ENCODE results near the gene SMIM13.

GRCh38 chr6:11161031-11161956 lies 67.7 kb downstream of the SMIM13 start:
- no peak for TF ChIP-seq CTCF (IDR thresholded peaks at IDR 0.05; ENCODE audit: extremely low read depth in 1 of 2, insufficient read depth in 1 of 2, low read depth in 1 of 2, low read length in 2 of 2)
- no peak for TF ChIP-seq POLR2A (IDR thresholded peaks at IDR 0.05; ENCODE audit: low read depth, low read length)
- no peak for TF ChIP-seq JUN (IDR thresholded peaks at IDR 0.05; ENCODE audit: borderline replicate concordance, insufficient read depth, insufficient read length, low read depth)
- TF ChIP-seq MYC (IDR thresholded peaks at IDR 0.05; ENCODE audit: low read depth, low read length): no peak
- no peak for TF ChIP-seq POLR2AphosphoS5 (IDR thresholded peaks at IDR 0.05; ENCODE audit: insufficient read depth, low read depth, low read length)
- no peak for TF ChIP-seq EZH2 (IDR thresholded peaks at IDR 0.05; ENCODE audit: borderline replicate concordance, low read depth, low read length, severe bottlenecking)
